SK-N-SH treated with all-trans-retinoic acid at 6 μM for 48 hours (cell line): ENCODE data around the gene GHRH.

Experiments
- ATAC-seq: fragments of 200-7000 bp; cut with Tn5 transposase; 3 replicates; pipeline ENCODE4 v1.9.1; 2020; ENCODE audit warnings: mild to moderate bottlenecking, moderate library complexity
- ARNTL ChIP-seq: fragments of 450-650 bp; formaldehyde crosslinking; IDR thresholded peaks from 2 replicates; pipeline ENCODE4 v1.5.0; 2020; ENCODE audit warnings: low read depth, mild to moderate bottlenecking, moderate library complexity, borderline replicate concordance
- BACH2 ChIP-seq: fragments of 250-450 bp; sonication (Bioruptor Pico); IDR thresholded peaks from 2 replicates; pipeline ENCODE4 v1.9.0; 2021; ENCODE audit warnings: mild to moderate bottlenecking, borderline replicate concordance
- CSDC2 ChIP-seq: fragments of 250-450 bp; sonication (Bioruptor Pico); IDR thresholded peaks from 2 replicates; pipeline ENCODE4 v1.5.0; 2020; ENCODE audit warnings: mild to moderate bottlenecking, moderate library complexity
- ESRRG ChIP-seq: fragments of 250-450 bp; sonication (Bioruptor Pico); IDR thresholded peaks from 2 replicates; pipeline ENCODE4 v1.6.1; 2021; ENCODE audit warnings: mild to moderate bottlenecking
- GLIS3 ChIP-seq: fragments of 250-450 bp; sonication (Bioruptor Pico); IDR thresholded peaks from 2 replicates; pipeline ENCODE4 v1.5.0; 2020; ENCODE audit warnings: mild to moderate bottlenecking, moderate library complexity
- ISL1 ChIP-seq: fragments of 250-450 bp; sonication (Bioruptor Pico); IDR thresholded peaks from 2 replicates; pipeline ENCODE4 v2.1.2; 2022; ENCODE audit warnings: mild to moderate bottlenecking, moderate library complexity
- OSR1 ChIP-seq: fragments of 250-450 bp; sonication (Bioruptor Pico); IDR thresholded peaks from 2 replicates; pipeline ENCODE4 v1.8.0; 2022; ENCODE audit warnings: moderate library complexity, mild to moderate bottlenecking, inconsistent platforms
- PPARA ChIP-seq: fragments of 250-450 bp; sonication (Bioruptor Pico); IDR thresholded peaks from 2 replicates; pipeline ENCODE4 v1.5.0; 2020; ENCODE audit warnings: mild to moderate bottlenecking, borderline replicate concordance
- RARB ChIP-seq: fragments of 250-450 bp; sonication (Bioruptor Pico); IDR thresholded peaks from 2 replicates; pipeline ENCODE4 v1.8.0; 2021; ENCODE audit warnings: mild to moderate bottlenecking, moderate library complexity
- TCF4 ChIP-seq: fragments of 250-450 bp; sonication (Bioruptor Pico); IDR thresholded peaks from 2 replicates; pipeline ENCODE4 v1.8.0; 2021; ENCODE audit warnings: mild to moderate bottlenecking, moderate library complexity, borderline replicate concordance
- TOX ChIP-seq: fragments of 250-450 bp; sonication (Bioruptor Pico); IDR thresholded peaks from 2 replicates; pipeline ENCODE4 v1.8.0; 2021; ENCODE audit warnings: mild to moderate bottlenecking, moderate library complexity, borderline replicate concordance
- ZC3H10 ChIP-seq: fragments of 250-450 bp; sonication (Bioruptor Pico); IDR thresholded peaks from 2 replicates; pipeline ENCODE4 v1.5.1; 2021; ENCODE audit warnings: mild to moderate bottlenecking, moderate library complexity
- ZFP3 ChIP-seq: fragments of 250-450 bp; sonication (Bioruptor Pico); IDR thresholded peaks from 2 replicates; pipeline ENCODE4 v1.5.0; 2020; ENCODE audit warnings: mild to moderate bottlenecking, moderate library complexity
- ZFP30 ChIP-seq: fragments of 450-650 bp; formaldehyde crosslinking; IDR thresholded peaks from 2 replicates; pipeline ENCODE4 v1.5.0; 2022; ENCODE audit warnings: mild to moderate bottlenecking, moderate library complexity
- ZNF565 ChIP-seq: fragments of 450-650 bp; formaldehyde crosslinking; conservative IDR thresholded peaks from 2 replicates; pipeline ENCODE4 v1.5.0; 2020; ENCODE audit warnings: low read depth, mild to moderate bottlenecking, moderate library complexity
- ZNF70 ChIP-seq: fragments of 450-650 bp; formaldehyde crosslinking; IDR thresholded peaks from 2 replicates; pipeline ENCODE4 v1.5.0; 2020; ENCODE audit warnings: mild to moderate bottlenecking, moderate library complexity
- ZNF8 ChIP-seq: fragments of 450-650 bp; formaldehyde crosslinking; IDR thresholded peaks from 2 replicates; pipeline ENCODE4 v1.5.0; 2020; ENCODE audit warnings: mild to moderate bottlenecking, moderate library complexity
- TF ChIP-seq, protein P1 (sequence below): fragments of 250-450 bp; sonication (Bioruptor Pico); IDR thresholded peaks from 2 replicates; pipeline ENCODE4 v1.5.1; 2020; ENCODE audit warnings: low read depth, mild to moderate bottlenecking, moderate library complexity
- TF ChIP-seq, protein P2 (sequence below): fragments of 250-450 bp; sonication (Bioruptor Pico); IDR thresholded peaks from 2 replicates; pipeline ENCODE4 v1.5.1; 2021; ENCODE audit warnings: mild to moderate bottlenecking, moderate library complexity
- TF ChIP-seq, protein P3 (sequence below): fragments of 250-450 bp; sonication (Bioruptor Pico); IDR thresholded peaks from 2 replicates; pipeline ENCODE4 v1.8.0; 2021; ENCODE audit warnings: low read depth, mild to moderate bottlenecking, moderate library complexity, borderline replicate concordance
- TF ChIP-seq, protein P4 (sequence below): fragments of 250-450 bp; sonication (Bioruptor Pico); IDR thresholded peaks from 2 replicates; pipeline ENCODE4 v1.5.0; 2020; ENCODE audit warnings: mild to moderate bottlenecking, moderate library complexity
- TF ChIP-seq, protein P5 (sequence below): fragments of 250-450 bp; sonication (Bioruptor Pico); IDR thresholded peaks from 2 replicates; pipeline ENCODE4 v1.8.0; 2020; ENCODE audit warnings: mild to moderate bottlenecking, moderate library complexity, borderline replicate concordance

Gene GHRH

DNA sequence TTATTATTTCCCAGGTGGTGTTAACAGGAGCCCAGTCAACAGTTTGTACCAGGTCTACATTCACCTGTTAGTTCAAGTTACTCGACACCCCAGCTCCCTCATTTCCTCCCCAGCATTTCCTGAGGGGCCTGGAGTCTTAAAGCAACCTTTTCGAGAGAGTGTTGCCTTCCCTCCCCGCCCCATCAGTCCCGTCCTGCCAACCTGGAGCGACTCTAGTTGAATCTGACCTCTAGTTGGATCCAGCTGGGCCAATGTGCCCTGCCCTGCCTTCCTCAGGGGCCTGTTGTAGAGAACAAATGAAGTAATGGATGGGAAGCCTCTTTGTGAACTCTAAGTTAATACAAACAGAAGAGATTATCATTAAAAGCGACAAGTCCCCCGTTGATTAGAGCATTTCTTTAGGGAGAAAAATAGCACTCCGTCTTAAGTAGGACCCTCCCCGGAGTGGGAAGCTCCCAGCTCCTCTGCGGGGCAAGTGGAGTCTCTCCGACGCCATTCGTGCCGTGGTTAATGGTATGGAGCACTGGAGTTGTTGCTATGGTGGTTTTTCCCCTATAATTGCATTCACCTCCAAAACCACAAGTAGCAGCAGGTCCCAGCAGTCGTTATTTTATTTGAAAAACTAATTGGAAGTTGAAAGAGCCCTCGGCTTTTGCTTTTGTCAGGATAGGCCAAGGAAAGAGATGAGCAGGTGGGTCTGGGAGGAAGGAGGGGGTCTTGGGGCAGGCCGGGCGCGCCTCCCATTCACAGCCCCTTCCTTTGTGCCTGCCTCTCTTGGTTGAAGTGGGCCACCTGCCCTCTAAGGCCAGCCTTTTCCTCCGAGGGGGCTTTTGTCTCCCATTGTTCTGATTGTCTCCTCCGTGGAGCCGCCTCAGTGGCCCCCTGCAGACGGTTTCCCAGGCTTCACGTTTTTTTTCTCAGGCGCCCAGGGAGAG is 16.1 kb downstream of the GHRH start:
- no peak for ATAC-seq
- TF ChIP-seq, protein P1, sequence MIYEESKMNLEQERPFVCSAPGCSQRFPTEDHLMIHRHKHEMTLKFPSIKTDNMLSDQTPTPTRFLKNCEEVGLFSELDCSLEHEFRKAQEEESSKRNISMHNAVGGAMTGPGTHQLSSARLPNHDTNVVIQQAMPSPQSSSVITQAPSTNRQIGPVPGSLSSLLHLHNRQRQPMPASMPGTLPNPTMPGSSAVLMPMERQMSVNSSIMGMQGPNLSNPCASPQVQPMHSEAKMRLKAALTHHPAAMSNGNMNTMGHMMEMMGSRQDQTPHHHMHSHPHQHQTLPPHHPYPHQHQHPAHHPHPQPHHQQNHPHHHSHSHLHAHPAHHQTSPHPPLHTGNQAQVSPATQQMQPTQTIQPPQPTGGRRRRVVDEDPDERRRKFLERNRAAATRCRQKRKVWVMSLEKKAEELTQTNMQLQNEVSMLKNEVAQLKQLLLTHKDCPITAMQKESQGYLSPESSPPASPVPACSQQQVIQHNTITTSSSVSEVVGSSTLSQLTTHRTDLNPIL (CRISPR knock-in tag), result no peak
- TF ChIP-seq, protein P2, sequence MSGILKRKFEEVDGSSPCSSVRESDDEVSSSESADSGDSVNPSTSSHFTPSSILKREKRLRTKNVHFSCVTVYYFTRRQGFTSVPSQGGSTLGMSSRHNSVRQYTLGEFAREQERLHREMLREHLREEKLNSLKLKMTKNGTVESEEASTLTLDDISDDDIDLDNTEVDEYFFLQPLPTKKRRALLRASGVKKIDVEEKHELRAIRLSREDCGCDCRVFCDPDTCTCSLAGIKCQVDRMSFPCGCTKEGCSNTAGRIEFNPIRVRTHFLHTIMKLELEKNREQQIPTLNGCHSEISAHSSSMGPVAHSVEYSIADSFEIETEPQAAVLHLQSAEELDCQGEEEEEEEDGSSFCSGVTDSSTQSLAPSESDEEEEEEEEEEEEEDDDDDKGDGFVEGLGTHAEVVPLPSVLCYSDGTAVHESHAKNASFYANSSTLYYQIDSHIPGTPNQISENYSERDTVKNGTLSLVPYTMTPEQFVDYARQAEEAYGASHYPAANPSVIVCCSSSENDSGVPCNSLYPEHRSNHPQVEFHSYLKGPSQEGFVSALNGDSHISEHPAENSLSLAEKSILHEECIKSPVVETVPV (CRISPR knock-in tag), result no peak
- no peak for TF ChIP-seq ZNF70
- TF ChIP-seq RARB (CRISPR knock-in tag), result no peak
- no peak for TF ChIP-seq GLIS3 (CRISPR knock-in tag)
- TF ChIP-seq ZFP30, result no peak
- no peak for TF ChIP-seq PPARA
- TF ChIP-seq ISL1 (CRISPR knock-in tag), result no peak
- TF ChIP-seq ZNF8 (CRISPR knock-in tag), result no peak
- no peak for TF ChIP-seq OSR1
- TF ChIP-seq TCF4 (CRISPR knock-in tag), result no peak
- no peak for TF ChIP-seq CSDC2
- TF ChIP-seq ZC3H10 (CRISPR knock-in tag), result no peak
- TF ChIP-seq TOX (CRISPR knock-in tag), result no peak
- TF ChIP-seq ARNTL (CRISPR knock-in tag), result no peak
- no peak for TF ChIP-seq ESRRG (CRISPR knock-in tag)
- TF ChIP-seq, protein P3, sequence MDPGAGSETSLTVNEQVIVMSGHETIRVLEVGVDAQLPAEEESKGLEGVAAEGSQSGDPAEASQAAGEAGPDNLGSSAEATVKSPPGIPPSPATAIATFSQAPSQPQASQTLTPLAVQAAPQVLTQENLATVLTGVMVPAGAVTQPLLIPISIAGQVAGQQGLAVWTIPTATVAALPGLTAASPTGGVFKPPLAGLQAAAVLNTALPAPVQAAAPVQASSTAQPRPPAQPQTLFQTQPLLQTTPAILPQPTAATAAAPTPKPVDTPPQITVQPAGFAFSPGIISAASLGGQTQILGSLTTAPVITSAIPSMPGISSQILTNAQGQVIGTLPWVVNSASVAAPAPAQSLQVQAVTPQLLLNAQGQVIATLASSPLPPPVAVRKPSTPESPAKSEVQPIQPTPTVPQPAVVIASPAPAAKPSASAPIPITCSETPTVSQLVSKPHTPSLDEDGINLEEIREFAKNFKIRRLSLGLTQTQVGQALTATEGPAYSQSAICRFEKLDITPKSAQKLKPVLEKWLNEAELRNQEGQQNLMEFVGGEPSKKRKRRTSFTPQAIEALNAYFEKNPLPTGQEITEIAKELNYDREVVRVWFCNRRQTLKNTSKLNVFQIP, result no peak
- TF ChIP-seq ZNF565, result no peak
- TF ChIP-seq, protein P4, sequence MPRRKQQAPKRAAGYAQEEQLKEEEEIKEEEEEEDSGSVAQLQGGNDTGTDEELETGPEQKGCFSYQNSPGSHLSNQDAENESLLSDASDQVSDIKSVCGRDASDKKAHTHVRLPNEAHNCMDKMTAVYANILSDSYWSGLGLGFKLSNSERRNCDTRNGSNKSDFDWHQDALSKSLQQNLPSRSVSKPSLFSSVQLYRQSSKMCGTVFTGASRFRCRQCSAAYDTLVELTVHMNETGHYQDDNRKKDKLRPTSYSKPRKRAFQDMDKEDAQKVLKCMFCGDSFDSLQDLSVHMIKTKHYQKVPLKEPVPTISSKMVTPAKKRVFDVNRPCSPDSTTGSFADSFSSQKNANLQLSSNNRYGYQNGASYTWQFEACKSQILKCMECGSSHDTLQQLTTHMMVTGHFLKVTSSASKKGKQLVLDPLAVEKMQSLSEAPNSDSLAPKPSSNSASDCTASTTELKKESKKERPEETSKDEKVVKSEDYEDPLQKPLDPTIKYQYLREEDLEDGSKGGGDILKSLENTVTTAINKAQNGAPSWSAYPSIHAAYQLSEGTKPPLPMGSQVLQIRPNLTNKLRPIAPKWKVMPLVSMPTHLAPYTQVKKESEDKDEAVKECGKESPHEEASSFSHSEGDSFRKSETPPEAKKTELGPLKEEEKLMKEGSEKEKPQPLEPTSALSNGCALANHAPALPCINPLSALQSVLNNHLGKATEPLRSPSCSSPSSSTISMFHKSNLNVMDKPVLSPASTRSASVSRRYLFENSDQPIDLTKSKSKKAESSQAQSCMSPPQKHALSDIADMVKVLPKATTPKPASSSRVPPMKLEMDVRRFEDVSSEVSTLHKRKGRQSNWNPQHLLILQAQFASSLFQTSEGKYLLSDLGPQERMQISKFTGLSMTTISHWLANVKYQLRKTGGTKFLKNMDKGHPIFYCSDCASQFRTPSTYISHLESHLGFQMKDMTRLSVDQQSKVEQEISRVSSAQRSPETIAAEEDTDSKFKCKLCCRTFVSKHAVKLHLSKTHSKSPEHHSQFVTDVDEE (CRISPR knock-in tag), result no peak
- no peak for TF ChIP-seq BACH2 (CRISPR knock-in tag)
- TF ChIP-seq, all 23 proteins: peak for 0

DNA sequence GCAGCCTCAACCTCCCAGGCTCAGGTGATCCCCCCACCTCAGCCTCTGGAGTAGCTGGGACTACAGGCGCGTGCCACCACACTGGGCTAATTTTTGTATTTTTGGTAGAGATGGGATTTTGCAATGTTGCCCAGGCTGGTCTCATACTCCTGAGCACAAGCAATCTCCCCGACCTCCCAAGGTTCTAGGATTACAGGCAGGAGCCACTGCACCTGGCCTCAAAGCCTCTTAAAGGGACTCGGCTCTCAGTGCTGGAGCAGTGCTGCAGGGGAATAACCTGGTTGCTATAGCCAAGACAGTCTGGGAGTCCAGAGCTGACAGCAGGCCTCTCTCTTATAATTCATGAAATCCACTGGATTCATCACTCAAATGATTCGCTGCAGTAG is 17.0 kb downstream of the GHRH start:
- TF ChIP-seq ZNF565 (no peak), RARB (CRISPR knock-in tag) (no peak), OSR1 (no peak), ZFP3 (CRISPR knock-in tag) (no peak), ZFP30 (no peak), TOX (CRISPR knock-in tag) (no peak)
- TF ChIP-seq, protein P4 (CRISPR knock-in tag), result no peak
- TF ChIP-seq, protein P5, sequence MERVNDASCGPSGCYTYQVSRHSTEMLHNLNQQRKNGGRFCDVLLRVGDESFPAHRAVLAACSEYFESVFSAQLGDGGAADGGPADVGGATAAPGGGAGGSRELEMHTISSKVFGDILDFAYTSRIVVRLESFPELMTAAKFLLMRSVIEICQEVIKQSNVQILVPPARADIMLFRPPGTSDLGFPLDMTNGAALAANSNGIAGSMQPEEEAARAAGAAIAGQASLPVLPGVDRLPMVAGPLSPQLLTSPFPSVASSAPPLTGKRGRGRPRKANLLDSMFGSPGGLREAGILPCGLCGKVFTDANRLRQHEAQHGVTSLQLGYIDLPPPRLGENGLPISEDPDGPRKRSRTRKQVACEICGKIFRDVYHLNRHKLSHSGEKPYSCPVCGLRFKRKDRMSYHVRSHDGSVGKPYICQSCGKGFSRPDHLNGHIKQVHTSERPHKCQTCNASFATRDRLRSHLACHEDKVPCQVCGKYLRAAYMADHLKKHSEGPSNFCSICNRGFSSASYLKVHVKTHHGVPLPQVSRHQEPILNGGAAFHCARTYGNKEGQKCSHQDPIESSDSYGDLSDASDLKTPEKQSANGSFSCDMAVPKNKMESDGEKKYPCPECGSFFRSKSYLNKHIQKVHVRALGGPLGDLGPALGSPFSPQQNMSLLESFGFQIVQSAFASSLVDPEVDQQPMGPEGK (CRISPR knock-in tag), result no peak
- TF ChIP-seq, all 23 proteins: peak for 0
- ATAC-seq, result no peak; the same call in 2 of the 3 replicates
